H54 (cell line): ENCODE results near the gene YTHDF1.
A peak's percentile ranks its signal among the peaks of the same experiment; 100 is the strongest.

Source experiments
- DNase-seq: peaks from one replicate; pipeline ENCODE4 v3.0.0; 2011; ENCODE audit warnings: low spot score, mixed read lengths; ENCODE audit not compliant: insufficient read length
- FAIRE-seq: peaks from 3 replicates; lab custom pipeline; 2011; peaks lifted over from hg19 to GRCh38; lab: Jason Lieb, UNC
- POLR2A ChIP-seq: IDR thresholded peaks from 2 replicates; pipeline ENCODE4 v1.6.1; 2011; ENCODE audit warnings: low read depth, mild to moderate bottlenecking, low read length

YTHDF1 gene

DNA sequence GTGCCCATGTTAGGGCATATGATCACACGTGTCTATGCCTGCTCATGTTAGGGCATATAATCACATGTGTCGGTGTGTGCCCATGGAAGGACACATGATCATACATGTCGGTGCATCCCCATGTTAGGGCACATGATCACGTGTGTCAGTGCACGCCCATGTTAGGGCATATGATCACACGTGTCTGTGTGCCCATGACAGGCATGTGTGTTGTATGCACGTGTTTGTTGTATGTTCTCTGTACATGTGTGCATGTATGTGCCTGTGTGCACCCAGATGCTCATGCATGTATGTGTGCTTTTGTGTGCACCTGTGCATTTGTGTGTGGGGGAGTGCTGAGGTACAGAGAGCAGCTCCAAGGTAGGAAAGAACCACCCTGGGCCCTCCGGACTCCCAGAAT lies 29.8 kb downstream of the YTHDF1 start:
- no peak for TF ChIP-seq POLR2A
- DNase-seq (no peak), FAIRE-seq (no peak)

DNA sequence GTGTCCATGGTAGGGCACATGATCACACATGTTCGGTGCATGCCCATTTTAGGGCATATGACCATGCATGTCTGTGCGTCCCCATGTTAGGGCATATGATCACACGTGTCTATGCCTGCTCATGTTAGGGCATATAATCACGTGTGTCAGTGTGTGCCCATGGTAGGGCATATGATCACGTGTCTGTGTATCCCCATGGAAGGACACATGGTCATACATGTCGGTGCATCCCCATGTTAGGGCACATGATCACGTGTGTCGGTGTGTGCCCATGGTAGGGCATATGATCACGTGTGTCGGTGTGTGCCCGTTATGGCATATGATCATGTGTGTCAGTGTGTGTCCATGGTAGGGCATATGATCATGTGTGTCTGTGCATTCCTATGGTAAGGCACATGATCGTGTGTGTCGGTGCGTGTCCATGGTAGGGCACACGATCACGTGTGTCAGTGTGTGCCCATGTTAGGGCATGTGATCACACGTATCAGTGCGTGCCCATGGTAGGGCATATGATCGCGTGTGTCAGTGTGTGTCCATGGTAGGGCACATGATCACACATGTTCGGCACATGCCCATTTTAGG lies 30.6 kb downstream of the YTHDF1 start:
- no peak for TF ChIP-seq POLR2A
- DNase-seq (no peak), FAIRE-seq (no peak)

DNA sequence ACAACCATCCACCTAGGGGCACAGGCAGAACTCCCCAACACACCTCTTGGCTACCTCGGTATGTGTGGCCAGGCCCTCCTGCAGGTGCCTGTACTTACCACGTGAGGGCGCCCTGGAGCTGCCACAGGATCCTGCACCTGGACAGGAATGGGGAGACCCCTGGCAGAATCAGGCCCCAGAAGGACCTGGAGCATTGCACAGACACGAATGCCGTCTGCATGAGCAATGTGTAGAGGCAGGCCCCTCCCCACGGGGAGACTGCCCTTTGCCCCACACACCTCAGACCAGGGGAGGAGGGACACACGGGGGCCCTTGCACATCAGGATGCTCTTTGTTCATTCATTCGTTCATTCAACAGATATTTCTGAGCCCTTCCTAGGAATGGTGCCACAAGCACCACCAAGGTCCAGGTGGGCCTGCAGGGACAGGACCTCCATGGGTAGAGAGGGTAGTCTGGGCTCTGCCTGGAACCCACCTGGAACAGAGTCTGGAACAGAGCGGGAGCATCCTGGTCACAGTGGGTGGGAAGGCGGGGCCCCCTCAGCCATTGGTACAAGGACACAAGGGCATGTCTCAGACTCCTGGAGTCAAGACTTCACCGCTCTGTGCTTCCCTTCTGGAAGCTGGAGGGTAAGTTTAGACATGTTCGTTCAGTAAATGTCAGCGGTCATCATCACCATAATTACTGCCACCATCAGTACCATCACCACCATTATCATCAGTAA lies 32.3 kb downstream of the YTHDF1 start:
- peak; percentile 72 for DNase-seq
- no peak for TF ChIP-seq POLR2A
- no peak for FAIRE-seq

DNA sequence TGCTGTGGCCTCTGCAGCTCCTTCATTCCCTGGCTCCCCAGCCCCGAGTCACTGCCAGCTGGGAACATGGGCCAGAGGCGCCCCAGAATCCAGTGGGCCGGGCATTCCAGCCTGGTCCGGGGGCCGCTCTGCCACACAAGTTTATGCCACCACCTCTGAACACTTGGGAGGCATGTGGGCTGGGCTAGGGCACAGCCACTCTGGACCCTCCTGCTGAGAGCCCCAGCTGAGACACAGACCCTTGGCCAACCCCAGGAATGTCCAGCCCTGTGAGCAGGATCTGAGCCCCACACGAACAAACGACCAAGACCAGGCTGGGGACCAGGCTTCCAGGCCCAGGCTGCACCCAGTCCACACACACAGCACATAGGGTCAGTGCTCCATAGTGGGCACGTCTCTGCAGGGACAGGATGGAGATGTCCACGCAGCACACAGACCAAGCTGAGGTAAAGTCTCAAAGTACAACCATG lies 33.0 kb downstream of the YTHDF1 start:
- TF ChIP-seq POLR2A: no peak
- no peak for DNase-seq
- FAIRE-seq: no peak

DNA sequence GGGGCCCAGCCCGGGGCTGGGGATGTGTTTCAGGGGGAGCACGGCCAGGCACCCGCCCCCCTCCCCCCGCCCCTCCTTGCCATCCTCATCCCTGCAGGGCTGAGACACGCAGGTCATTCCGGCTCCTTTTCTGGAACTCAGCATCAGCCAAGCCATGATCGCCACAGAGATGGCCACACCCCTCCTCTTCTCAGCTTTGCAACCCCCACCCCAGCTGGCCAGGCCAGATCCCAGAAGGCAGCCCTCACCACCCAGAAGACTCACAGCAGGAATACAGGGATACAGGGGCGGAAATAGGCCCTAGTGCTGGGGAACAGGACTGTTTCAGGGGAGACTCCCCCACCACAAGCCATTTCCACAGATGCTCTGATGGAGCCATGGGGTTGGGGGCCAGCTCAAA lies 33.5 kb downstream of the YTHDF1 start:
- DNase-seq (no peak), FAIRE-seq (no peak)
- TF ChIP-seq POLR2A: no peak

DNA sequence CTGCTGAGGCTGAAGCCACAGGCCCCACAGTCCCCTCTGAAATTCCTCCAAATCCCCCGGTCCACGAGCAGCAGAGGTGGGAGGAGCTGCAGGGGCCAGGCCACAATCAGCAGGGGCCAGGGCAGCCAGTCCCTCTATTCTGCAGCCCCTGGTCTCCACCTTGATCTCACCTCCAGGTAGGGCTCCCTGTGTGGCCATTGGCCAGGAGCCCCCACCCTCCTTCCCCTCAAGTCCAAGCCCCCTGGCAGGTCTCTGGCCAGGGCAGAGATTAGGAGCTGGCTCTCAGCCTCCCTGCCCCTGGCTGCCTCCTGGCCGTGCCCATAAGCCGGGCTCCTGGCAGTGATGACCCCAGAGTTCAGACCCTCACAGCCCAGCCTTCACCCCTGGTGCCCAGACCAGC lies 34.7 kb downstream of the YTHDF1 start:
- DNase-seq (no peak), FAIRE-seq (no peak)
- TF ChIP-seq POLR2A: no peak

DNA sequence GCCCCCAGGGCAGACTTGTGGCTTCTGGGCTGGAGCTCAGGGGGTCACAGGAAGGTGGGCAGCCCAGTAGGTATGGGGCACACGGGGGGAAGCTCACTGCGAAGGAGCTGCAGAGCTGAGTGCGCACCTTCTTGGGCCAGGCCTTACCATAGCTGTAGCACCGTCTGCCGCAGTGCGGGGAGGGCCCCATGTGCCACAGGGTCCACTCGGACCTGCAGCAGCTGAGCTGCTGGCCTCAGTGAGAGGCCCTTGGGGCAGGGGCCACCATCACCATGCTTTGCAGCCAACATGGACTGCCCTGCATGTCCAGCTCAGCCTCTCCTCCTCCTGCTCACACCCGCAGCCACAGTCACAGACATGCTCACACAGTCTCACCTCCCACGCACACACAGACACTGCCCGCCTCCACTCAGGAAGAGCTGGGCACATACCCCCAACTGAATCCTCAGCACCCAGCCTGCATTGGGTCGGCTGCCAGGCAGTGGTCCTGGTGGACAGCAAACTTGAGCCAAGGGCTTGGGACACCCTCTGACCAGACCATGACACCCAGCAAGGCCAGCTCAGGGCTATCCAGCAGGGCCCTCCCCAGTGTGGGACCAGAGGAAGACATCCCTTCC lies 35.3 kb downstream of the YTHDF1 start:
- no peak for TF ChIP-seq POLR2A
- FAIRE-seq (no peak), DNase-seq (no peak)

DNA sequence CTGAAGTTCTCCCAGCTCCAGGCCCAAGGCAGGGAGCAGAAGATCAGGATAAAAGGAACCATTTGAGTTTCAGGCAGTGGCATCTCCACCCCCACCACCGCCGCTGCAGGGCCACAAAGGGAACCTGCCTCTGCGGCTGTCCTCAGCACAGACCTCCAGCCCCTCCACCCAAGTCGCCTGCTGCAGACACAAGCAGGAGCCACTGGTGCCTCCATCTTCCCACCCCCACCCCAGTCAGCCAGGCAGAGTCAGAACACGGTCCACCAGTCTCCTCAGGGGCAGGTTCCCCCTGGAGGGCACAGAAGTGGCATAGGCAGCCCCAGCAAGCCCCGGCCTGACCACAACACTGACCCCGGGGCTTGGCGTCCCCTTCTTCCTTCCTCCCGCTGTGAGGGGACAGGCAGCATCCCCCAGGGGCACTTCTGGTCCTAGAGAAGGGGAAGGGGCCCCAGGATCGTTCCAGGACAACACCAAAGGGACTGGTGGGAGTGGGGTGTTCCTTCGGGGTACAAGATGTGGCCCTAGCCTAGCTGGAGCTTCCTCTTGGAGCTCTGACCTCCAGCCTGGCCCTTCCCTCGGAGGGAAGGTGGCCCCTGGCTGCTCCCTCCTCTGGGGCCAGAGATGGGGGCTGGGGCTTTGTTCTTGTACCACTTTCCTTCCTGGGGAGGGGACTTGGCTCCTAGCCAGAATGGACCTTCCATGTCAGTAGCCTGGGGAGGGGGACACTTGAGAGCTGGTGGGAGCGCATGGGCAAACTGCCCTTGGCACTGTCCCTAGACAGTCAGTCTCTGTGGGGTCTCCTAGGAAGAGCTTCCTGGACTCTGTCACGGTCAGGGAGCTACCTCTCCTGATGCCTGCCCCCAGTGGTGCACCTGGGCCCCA lies 36.0 kb downstream of the YTHDF1 start:
- FAIRE-seq (no peak), DNase-seq (no peak)
- no peak for TF ChIP-seq POLR2A

DNA sequence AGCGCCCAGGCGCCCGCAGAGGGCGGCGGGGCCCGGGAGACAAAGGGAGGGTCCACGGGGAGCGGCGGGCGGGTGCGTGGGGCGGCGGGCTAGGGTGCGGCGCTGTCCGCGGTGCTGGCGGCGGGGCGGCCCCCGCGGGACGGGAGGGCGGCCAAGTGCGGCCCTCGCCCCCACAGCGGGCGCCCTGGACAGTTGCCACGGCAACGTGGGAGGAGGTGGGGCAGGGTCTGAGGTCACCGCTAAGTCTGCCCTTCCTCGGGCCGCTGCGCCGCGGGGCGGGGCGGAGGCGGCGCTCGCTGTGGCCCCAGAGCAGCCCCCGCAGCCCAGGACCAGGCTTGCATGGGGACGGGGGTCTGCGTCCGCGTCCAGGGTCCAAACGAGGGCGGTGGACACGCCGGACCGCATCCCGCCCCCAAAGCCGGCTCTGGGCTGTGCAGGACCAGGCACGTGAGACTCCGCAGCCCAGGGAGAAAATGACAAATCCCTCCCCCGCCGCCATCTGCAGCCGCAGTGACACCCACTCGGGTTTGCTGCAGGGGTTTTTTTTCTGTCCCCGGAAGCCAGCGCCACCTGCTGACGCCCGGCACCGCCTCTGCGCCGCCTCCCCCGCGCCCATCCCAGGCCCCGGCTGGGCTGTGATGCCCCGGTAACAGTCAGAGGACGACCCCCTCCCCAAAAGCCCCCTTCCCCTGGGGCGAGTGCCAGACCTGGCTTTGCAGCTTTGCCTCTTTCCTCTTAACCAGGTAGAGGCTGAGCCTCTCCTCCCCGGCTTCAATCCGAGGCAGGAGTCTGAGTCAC lies 36.8 kb downstream of the YTHDF1 start:
- DNase-seq: peak; percentile 75
- TF ChIP-seq POLR2A: no peak
- FAIRE-seq: no peak

DNA sequence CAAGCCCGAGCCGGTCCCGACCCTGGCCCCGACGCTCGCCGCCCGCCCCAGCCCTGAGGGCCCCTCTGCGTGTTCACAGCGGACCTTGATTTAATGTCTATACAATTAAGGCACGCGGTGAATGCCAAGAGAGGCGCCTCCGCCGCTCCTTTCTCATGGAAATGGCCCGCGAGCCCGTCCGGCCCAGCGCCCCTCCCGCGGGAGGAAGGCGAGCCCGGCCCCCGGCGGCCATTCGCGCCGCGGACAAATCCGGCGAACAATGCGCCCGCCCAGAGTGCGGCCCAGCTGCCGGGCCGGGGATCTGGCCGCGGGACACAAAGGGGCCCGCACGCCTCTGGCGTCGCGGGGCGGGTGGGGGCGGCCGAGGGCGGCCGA lies 37.5 kb downstream of the YTHDF1 start:
- DNase-seq (no peak), FAIRE-seq (no peak)

DNA sequence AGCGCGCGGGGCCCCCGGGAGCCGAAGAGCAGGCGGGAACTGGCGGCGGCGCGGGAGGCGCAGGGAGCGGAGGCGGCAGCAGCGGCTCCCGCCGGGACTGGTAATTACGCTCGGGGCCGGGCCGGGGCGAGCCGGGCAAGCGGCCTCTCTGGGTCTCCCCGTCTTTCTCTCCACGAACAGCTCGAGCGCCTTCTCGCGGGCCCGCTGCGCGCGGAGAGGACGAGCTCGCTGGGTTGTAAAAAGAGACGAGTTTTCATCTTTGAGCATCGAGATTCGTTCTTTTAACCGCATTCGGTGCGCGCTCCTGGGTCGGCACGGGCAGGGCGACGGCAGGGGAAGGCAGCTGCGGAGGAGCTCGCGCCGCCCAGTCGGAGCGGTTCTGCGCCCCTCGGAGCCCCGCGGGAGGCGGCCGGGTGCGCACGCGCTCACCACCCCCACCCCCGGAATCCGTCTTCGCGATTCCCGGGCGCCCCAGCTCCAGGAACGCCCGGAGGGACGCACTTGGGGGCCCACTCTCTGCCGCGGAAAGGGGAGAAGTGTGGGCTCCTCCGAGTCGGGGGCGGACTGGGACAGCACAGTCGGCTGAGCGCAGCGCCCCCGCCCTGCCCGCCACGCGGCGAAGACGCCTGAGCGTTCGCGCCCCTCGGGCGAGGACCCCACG lies 38.0 kb downstream of the YTHDF1 start:
- DNase-seq: no peak
- TF ChIP-seq POLR2A: no peak
- FAIRE-seq: no peak

More for the DNA sequence above, 37.5 kb downstream of the YTHDF1 start:
- no peak for TF ChIP-seq POLR2A

DNA sequence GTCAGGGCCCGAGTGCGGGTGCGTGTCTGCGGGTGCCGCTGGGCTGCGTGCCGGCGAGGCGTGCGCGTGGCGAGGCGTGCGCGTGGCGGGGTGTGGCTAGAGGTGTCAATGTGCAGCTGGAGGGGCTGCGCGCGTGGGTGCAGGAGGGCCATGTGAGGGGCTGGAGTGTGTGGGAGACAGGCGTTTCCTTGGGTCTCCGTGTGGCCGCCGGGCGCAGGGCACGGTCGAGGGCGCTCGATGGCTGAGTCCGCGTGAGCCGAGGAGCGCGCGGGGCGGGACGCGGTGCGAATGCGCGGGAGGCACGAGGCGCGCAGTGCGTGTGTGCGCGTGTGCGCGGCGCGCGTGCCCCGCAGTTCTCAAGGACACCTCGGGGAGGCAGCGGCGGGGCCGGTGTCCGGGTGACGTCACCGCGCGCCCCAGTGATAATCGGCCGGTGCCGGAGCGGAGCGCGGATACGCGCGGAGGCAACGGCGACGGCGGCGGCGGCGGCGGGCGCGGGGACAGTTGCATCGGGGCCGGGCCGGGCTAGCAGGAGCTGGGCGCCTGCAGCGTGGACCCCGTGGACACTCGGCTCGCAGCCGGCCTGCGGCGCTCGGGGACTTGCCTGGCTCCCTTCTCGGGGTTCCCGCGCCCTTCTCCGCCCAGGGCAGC lies 38.7 kb downstream of the YTHDF1 start:
- FAIRE-seq (no peak), DNase-seq (no peak)
- TF ChIP-seq POLR2A: no peak
